Panc1 (cell line): ENCODE results near the gene GZMA.

Source experiments
- CTCF ChIP-seq: fragments of 450-650 bp; IDR thresholded peaks from 2 replicates; pipeline ENCODE4 v1.5.1; 2017; ENCODE audit warnings: mild to moderate bottlenecking
- POLR2AphosphoS5 ChIP-seq: IDR thresholded peaks from 2 replicates; pipeline ENCODE4 v1.6.1; 2012; ENCODE audit warnings: mild to moderate bottlenecking, low read depth, low read length, moderate library complexity
- REST ChIP-seq, 2 experiments: IDR thresholded peaks; 2 replicates each; pipeline ENCODE4 v1.6.1; 2011 to 2012; ENCODE audit warnings: low read depth in 2 of 2, control low read depth in 1 of 2, low read length in 1 of 2, mild to moderate bottlenecking in 1 of 2, moderate library complexity in 1 of 2; ENCODE audit not compliant: insufficient read depth in 1 of 2
- TCF7L2 ChIP-seq: IDR thresholded peaks from 2 replicates; pipeline ENCODE4 v1.6.1; 2011; ENCODE audit warnings: mild to moderate bottlenecking, low read depth, low read length, inconsistent platforms

GRCh38 chr5:55070968-55071367, 31.5 kb upstream of the GZMA start:
- TF ChIP-seq CTCF (no peak), REST (IDR thresholded peaks at IDR 0.05; ENCODE audit: insufficient read depth in 1 of 2, low read depth in 2 of 2, low read length in 1 of 2) (no peak), POLR2AphosphoS5 (no peak), TCF7L2 (no peak)
